ENCODE data around the gene CCDC71L.

The CCDC71L gene

DNA sequence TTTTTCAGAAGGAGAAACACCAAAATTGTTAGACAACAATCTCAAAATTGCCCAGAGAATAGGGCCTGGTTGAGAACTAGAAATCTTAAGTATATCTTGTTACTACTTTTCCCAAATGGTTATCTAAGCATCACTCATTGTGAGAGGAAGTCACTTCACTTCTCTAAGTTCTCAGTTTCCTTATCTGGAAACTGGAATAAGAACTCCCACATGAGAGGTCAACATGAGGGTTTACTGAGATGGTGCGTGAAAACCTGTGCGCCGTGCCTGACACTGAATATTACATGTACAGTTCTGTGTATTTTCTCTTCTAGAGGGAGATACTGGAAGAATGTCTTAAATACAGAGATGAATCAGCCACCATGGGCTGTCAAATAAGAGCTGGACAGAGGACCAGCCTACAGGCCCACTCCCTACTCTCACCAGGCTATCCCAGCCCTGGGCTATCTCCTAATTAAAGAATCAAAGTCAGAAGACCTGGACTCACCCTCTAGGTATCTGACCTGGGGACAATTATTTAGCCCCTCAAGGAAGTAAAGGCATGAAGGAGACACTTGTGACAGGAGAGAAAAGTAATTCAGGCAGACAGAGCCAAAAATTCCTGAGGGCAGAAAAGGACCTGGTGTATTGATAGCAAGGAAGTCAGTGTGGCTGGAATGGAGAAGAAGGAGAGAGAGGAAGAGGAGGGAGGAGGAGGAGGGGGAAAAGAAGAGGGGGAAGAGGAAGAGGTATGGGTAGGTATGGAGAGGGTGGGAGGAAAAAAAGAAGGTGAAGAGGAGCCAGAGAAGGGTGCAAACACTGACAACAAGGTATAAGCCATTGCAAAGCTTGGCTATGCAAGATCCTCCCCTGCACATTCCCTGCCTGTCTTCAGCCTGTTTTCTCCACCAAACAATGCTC, 44.9 kb downstream of the CCDC71L start:
- no peaks in the 10 kb centered on the region for H3K79me2 ChIP-seq (ENCODE audit: low read length)
- H3K36me3 ChIP-seq (replicated peaks; ENCODE audit: low read depth, low read length): no peaks in the 10 kb centered on the region
- TF ChIP-seq, protein P1, sequence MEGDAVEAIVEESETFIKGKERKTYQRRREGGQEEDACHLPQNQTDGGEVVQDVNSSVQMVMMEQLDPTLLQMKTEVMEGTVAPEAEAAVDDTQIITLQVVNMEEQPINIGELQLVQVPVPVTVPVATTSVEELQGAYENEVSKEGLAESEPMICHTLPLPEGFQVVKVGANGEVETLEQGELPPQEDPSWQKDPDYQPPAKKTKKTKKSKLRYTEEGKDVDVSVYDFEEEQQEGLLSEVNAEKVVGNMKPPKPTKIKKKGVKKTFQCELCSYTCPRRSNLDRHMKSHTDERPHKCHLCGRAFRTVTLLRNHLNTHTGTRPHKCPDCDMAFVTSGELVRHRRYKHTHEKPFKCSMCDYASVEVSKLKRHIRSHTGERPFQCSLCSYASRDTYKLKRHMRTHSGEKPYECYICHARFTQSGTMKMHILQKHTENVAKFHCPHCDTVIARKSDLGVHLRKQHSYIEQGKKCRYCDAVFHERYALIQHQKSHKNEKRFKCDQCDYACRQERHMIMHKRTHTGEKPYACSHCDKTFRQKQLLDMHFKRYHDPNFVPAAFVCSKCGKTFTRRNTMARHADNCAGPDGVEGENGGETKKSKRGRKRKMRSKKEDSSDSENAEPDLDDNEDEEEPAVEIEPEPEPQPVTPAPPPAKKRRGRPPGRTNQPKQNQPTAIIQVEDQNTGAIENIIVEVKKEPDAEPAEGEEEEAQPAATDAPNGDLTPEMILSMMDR (IDR thresholded peaks at IDR 0.05; ENCODE audit: low read depth, low read length): no peak
- TF ChIP-seq EZH2phosphoT487 (IDR thresholded peaks at IDR 0.05; ENCODE audit: low read depth): no peak
- no peak overlapping the region for H3K4me3 ChIP-seq (ENCODE audit: low read length)
- no peaks in the 10 kb centered on the region for H3K9me3 ChIP-seq (ENCODE audit: insufficient read depth, low read length)
- no peaks in the 10 kb centered on the region for H3K4me1 ChIP-seq (ENCODE audit: low read length)
- H3K9ac ChIP-seq (ENCODE audit: low read length): no peak overlapping the region
- H3K4me2 ChIP-seq (ENCODE audit: low read length): no peak overlapping the region
- no peak overlapping the region for H2AFZ ChIP-seq (ENCODE audit: low read depth, low read length)
- no peaks in the 10 kb centered on the region for H3K27me3 ChIP-seq (ENCODE audit: low read depth, low read length)
- H4K20me1 ChIP-seq (ENCODE audit: insufficient read depth, low read length): no peaks in the 10 kb centered on the region
- no peak overlapping the region for H3K27ac ChIP-seq (ENCODE audit: low read length)

DNA sequence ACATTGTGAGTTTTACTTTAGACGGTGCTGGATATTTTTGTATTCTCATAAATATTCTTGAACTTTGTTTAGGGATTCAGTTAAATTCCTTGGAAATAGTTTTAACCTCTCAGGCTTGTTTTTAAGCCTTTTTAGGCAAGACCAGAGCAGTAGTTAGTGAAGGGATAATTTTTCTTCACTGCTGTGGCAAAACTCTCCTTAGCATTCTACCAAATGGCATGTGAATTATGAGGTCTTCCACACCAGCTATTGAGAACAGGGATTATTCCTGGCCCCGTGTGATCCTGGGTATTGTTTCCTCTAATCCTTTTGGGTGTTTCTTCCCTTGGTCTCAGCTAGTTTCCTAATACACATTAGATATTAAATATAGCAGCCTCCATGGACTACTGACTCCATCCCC, 46.2 kb downstream of the CCDC71L start:
- Histone ChIP-seq H4K20me1 (ENCODE audit: insufficient read depth, low read length) (no peaks in the 10 kb centered on the region), H2AFZ (ENCODE audit: low read depth, low read length) (no peak overlapping the region), H3K79me2 (ENCODE audit: low read length) (no peaks in the 10 kb centered on the region), H3K9ac (ENCODE audit: low read length) (no peak overlapping the region), H3K27ac (ENCODE audit: low read length) (no peak overlapping the region), H3K9me3 (ENCODE audit: insufficient read depth, low read length) (no peaks in the 10 kb centered on the region), H3K27me3 (ENCODE audit: low read depth, low read length) (no peaks in the 10 kb centered on the region), H3K4me2 (ENCODE audit: low read length) (no peak overlapping the region), H3K4me3 (ENCODE audit: low read length) (no peak overlapping the region), H3K4me1 (ENCODE audit: low read length) (no peaks in the 10 kb centered on the region), H3K36me3 (replicated peaks; ENCODE audit: low read depth, low read length) (no peaks in the 10 kb centered on the region)
- TF ChIP-seq, protein P1 (IDR thresholded peaks at IDR 0.05; ENCODE audit: low read depth, low read length): no peak
- no peak for TF ChIP-seq EZH2phosphoT487 (IDR thresholded peaks at IDR 0.05; ENCODE audit: low read depth)

DNA sequence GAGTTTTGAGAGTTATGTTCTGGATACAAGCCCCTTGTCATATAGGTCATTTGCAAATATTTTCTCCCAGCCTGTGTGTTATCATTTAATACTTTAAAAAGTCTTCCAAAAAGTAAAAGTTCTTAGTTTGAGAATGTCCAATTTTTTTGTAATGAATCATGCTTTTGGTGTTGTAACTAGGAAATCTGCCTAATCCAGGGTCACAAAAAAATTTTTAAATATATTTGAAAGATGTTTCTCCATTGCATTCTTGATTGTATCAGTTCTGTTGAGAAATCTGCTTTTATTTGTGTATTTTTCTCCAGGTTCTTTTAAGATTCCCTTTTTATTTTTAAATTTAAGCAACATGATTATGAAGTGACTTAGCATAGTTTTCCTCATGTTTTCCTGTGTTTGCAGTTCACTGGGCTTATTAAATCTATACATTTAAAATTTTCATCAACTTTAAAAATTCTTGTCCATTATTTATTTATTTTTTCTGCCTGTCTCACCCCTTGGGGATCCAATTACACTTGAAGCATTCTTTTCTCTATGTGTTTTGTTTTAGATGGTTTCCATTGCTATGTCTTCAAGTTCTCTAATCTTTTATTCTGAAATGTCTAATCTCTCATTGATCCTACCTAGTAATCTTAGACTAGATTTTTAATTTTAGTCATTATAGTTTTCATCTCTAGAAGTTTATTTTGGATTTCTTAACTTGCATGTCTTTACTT, 47.0 kb downstream of the CCDC71L start:
- Histone ChIP-seq H3K27me3 (ENCODE audit: low read depth, low read length) (no peaks in the 10 kb centered on the region), H4K20me1 (ENCODE audit: insufficient read depth, low read length) (no peaks in the 10 kb centered on the region), H3K4me2 (ENCODE audit: low read length) (no peak overlapping the region), H2AFZ (ENCODE audit: low read depth, low read length) (no peak overlapping the region), H3K9me3 (ENCODE audit: insufficient read depth, low read length) (no peaks in the 10 kb centered on the region), H3K79me2 (ENCODE audit: low read length) (no peaks in the 10 kb centered on the region), H3K4me3 (ENCODE audit: low read length) (no peak overlapping the region), H3K4me1 (ENCODE audit: low read length) (no peaks in the 10 kb centered on the region; the same call in 1 of the 2 replicates), H3K9ac (ENCODE audit: low read length) (no peak overlapping the region), H3K36me3 (replicated peaks; ENCODE audit: low read depth, low read length) (no peaks in the 10 kb centered on the region), H3K27ac (ENCODE audit: low read length) (no peak overlapping the region)
- TF ChIP-seq, protein P1 (IDR thresholded peaks at IDR 0.05; ENCODE audit: low read depth, low read length): no peak

DNA sequence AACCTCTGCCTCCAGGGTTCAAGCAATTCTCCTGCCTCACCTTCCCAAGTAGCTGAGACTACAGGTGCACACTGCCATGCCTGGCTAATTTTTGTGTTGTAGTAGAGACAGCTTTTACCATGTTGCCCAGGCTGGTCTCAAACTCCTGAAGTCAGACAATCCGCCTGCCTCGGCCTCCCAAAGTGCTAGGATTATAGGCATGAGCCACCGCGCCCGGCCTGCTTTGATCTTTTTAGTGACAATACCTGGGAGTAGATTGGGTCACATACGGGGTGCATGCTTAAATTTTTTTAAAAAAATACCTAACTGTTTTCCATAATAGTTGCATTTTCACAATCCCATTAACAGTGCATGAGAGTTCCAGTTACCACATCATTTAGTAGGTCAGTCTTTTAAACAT, 47.7 kb downstream of the CCDC71L start:
- peaks cover 7% of the 10 kb centered on the region for H3K4me1 ChIP-seq (ENCODE audit: low read length)
- no peak overlapping the region for H3K27ac ChIP-seq (ENCODE audit: low read length)
- no peaks in the 10 kb centered on the region for H4K20me1 ChIP-seq (ENCODE audit: insufficient read depth, low read length)
- H2AFZ ChIP-seq (ENCODE audit: low read depth, low read length): no peak overlapping the region
- TF ChIP-seq, protein P1 (IDR thresholded peaks at IDR 0.05; ENCODE audit: low read depth, low read length): no peak
- TF ChIP-seq EZH2phosphoT487 (IDR thresholded peaks at IDR 0.05; ENCODE audit: low read depth): no peak
- no peaks in the 10 kb centered on the region for H3K9me3 ChIP-seq (ENCODE audit: insufficient read depth, low read length)
- no peaks in the 10 kb centered on the region for H3K79me2 ChIP-seq (ENCODE audit: low read length)
- no peaks in the 10 kb centered on the region for H3K36me3 ChIP-seq (replicated peaks; ENCODE audit: low read depth, low read length)
- H3K4me3 ChIP-seq (ENCODE audit: low read length): no peak overlapping the region
- no peaks in the 10 kb centered on the region for H3K27me3 ChIP-seq (ENCODE audit: low read depth, low read length)
- H3K9ac ChIP-seq (ENCODE audit: low read length): no peak overlapping the region
- no peak overlapping the region for H3K4me2 ChIP-seq (ENCODE audit: low read length)

Measured in OCI-LY3 (cell line).